ENCODE data around the gene ZNF710. TPM values are rescaled to one million over a fixed set of nuclear protein-coding genes. Genes with fewer than 3 reads are reported as not detected.
"Not testable (repeated sequence)": the region's sequence is repeated elsewhere in the genome, so short reads cannot be mapped to it uniquely, and the experiment has no call there.

The ZNF710 gene
- polyA plus RNA-seq, 1 of the 3 experiments (the other 2 are of a cell fraction) = 2.7 TPM

DNA sequence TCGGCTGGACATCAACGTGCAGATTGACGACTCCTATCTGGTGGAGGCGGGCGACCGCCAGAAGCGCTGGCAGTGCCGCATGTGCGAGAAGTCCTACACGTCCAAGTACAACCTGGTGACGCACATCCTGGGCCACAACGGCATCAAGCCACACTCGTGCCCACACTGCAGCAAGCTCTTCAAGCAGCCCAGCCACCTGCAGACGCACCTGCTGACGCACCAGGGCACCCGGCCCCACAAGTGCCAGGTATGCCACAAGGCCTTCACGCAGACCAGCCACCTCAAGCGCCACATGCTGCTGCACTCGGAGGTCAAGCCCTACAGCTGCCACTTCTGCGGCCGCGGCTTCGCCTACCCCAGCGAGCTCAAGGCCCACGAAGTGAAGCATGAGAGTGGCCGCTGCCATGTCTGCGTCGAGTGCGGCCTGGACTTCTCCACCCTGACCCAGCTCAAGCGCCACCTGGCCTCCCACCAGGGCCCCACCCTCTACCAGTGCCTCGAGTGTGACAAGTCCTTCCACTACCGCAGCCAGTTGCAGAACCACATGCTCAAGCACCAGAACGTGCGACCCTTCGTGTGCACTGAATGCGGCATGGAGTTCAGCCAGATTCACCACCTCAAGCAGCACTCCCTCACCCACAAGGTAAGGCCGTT is 67.0 kb downstream of the ZNF710 start:
- POLR2A ChIA-PET = no interaction called here
- Histone ChIP-seq H3K4me1 (ENCODE audit: control insufficient read depth in 1 of 2, insufficient read depth in 2 of 2, low read depth in 1 of 2, low read length in 1 of 2) (peaks cover 0 to 3% of the 10 kb centered on the region in 2 experiments; a peak in 1 of 4 replicates), H3K36me3 (replicated peaks in 1 of 2; ENCODE audit: control insufficient read depth in 1 of 2, insufficient read depth in 2 of 2, low read length in 1 of 2) (no peaks in the 10 kb centered on the region), H3K79me2 (ENCODE audit: insufficient read depth) (no peaks in the 10 kb centered on the region), H4K20me1 (ENCODE audit: insufficient read depth) (no peaks in the 10 kb centered on the region), H3F3A (replicated peaks; ENCODE audit: insufficient read depth) (no peaks in the 10 kb centered on the region), H3K9me3 (no peaks in the 10 kb centered on the region), H3K9ac (no peak overlapping the region), H3K9me2 (no peaks in the 10 kb centered on the region), H3K4me2 (no peak overlapping the region), H3K27me3 (ENCODE audit: insufficient read depth) (no peaks in the 10 kb centered on the region), H3K4me3 (ENCODE audit: low read depth in 2 of 2, low read length in 1 of 2) (no peak overlapping the region), H2AFZ (ENCODE audit: low read depth) (no peak overlapping the region), H3K27ac (ENCODE audit: low read depth in 2 of 2, low read length in 1 of 2) (no peak overlapping the region)
- 93% methylated on average over 17 of the region's 37 CpGs for WGBS (ENCODE audit: low lambda C conversion rate)
- no peak for DNase-seq
- no peak for TF ChIP-seq FOXM1 (IDR thresholded peaks at IDR 0.05; ENCODE audit: low read depth)
- TF ChIP-seq MAX (IDR thresholded peaks at IDR 0.05; ENCODE audit: low read depth) = no peak
- TF ChIP-seq FOXJ3 (CRISPR knock-in tag; IDR thresholded peaks at IDR 0.05) = no peak
- TF ChIP-seq ELF1 (IDR thresholded peaks at IDR 0.05) = no peak
- no peak for TF ChIP-seq RXRA (IDR thresholded peaks at IDR 0.05; ENCODE audit: borderline replicate concordance, low read depth)
- TF ChIP-seq TCF12 (IDR thresholded peaks at IDR 0.05) = no peak
- TF ChIP-seq REST (IDR thresholded peaks at IDR 0.05; ENCODE audit: low read depth, low read length) = no peak
- TF ChIP-seq CHD2 (IDR thresholded peaks at IDR 0.05; ENCODE audit: low read length, partially characterized antibody) = no peak
- TF ChIP-seq GATA2 (CRISPR knock-in tag; IDR thresholded peaks at IDR 0.05) = no peak
- TF ChIP-seq POLR2AphosphoS5 (IDR thresholded peaks at IDR 0.05; ENCODE audit: low read depth, low read length) = no peak
- no peak for TF ChIP-seq TAF1 (IDR thresholded peaks at IDR 0.05; ENCODE audit: borderline replicate concordance, low read depth, low read length)
- TF ChIP-seq RFX5 (IDR thresholded peaks at IDR 0.05; ENCODE audit: low read length) = no peak
- no peak for TF ChIP-seq SMC3 (IDR thresholded peaks at IDR 0.05; ENCODE audit: low read depth, low read length)
- TF ChIP-seq FOSL2 (IDR thresholded peaks at IDR 0.05; ENCODE audit: borderline replicate concordance, low read depth) = no peak
- TF ChIP-seq YY1 (IDR thresholded peaks at IDR 0.05; ENCODE audit: low read depth) = no peak
- no peak for TF ChIP-seq NFIC (IDR thresholded peaks at IDR 0.05; ENCODE audit: borderline replicate concordance)
- TF ChIP-seq USF1 (IDR thresholded peaks at IDR 0.05; ENCODE audit: borderline replicate concordance, low read depth) = no peak
- CTCF ChIA-PET = interaction anchor here (1.2 kb wide), 1 partner anchor 8 kb away, joined by 3 read pairs; no protein-coding TSS in a partner anchor

- CTCF ChIA-PET = interaction anchor here (0.6 to 3.0 kb wide), 30 partner anchors 9 to 438 kb away, joined by 3 to 29 read pairs (median 4); partner anchors contain the start of genes AP3S2 and MESP1
- DNase-seq; H3K27me3 ChIP-seq (ENCODE audit: insufficient read depth); H3K4me2 ChIP-seq; H3K4me1 ChIP-seq (ENCODE audit: control insufficient read depth in 1 of 2, insufficient read depth in 2 of 2, low read depth in 1 of 2, low read length in 1 of 2); H3K4me3 ChIP-seq (ENCODE audit: low read depth in 2 of 2, low read length in 1 of 2); POLR2A ChIA-PET; H3K9ac ChIP-seq; H3K9me2 ChIP-seq; H3K9me3 ChIP-seq; H3K36me3 ChIP-seq (replicated peaks in 1 of 2; ENCODE audit: control insufficient read depth in 1 of 2, insufficient read depth in 2 of 2, low read length in 1 of 2); H2AFZ ChIP-seq (ENCODE audit: low read depth); H3F3A ChIP-seq (replicated peaks; ENCODE audit: insufficient read depth); H3K79me2 ChIP-seq (ENCODE audit: insufficient read depth); H3K27ac ChIP-seq (ENCODE audit: low read depth in 2 of 2, low read length in 1 of 2); H4K20me1 ChIP-seq (ENCODE audit: insufficient read depth): not testable (repeated sequence)
- 100% methylated on average over 2 of the region's 2 CpGs for WGBS (ENCODE audit: low lambda C conversion rate)
These were observed 69.5 kb downstream of the ZNF710 start for GRCh38 chr15:90070623-90071022.
